Activated B cell treated with CpG ODN at 0.5 μM for 24 hours (primary cell): Measurements from ENCODE around the gene DMRT1. TPM values are rescaled to one million over a fixed set of nuclear protein-coding genes. Genes with fewer than 3 reads are reported as not detected.
"Not testable (repeated sequence)": the region's sequence is repeated elsewhere in the genome, so short reads cannot be mapped to it uniquely, and the experiment has no call there.

Experiments
- ATAC-seq: fragments of 200-7000 bp; cut with Tn5 transposase; one replicate; pipeline ENCODE4 v1.10.0; 2021; ENCODE audit warnings: low read depth, mild to moderate bottlenecking, moderate library complexity
- CTCF ChIA-PET: fragments of 350-600 bp; sonication (Branson Sonifier 250); formaldehyde crosslinking; loops from one replicate; lab custom pipeline; 2021; ENCODE audit warnings: antibody characterized with exemption; lab: Charles Lee
- POLR2A ChIA-PET: fragments of 350-600 bp; sonication (Branson Sonifier 250); formaldehyde crosslinking; loops from one replicate; lab custom pipeline; 2021; ENCODE audit warnings: antibody characterized with exemption; lab: Charles Lee
- DNase-seq: peaks from one replicate; pipeline ENCODE4 v3.0.0; 2022
- H3K27ac Mint-ChIP-seq: one replicate; pipeline ENCODE4 v1.8.0; 2020; ENCODE audit warnings: mixed read lengths
- H3K27me3 Mint-ChIP-seq: one replicate; pipeline ENCODE4 v1.8.0; 2021; ENCODE audit warnings: mixed read lengths
- H3K36me3 Mint-ChIP-seq: one replicate; pipeline ENCODE4 v1.8.0; 2021; ENCODE audit warnings: low read depth, mixed read lengths
- H3K4me1 Mint-ChIP-seq: one replicate; pipeline ENCODE4 v1.8.0; 2021; ENCODE audit warnings: mixed read lengths
- H3K4me3 Mint-ChIP-seq: one replicate; pipeline ENCODE4 v1.8.0; 2020; ENCODE audit warnings: mild to moderate bottlenecking, mixed read lengths
- H3K9me3 Mint-ChIP-seq: one replicate; pipeline ENCODE4 v1.8.0; 2020; ENCODE audit warnings: mixed read lengths
- intact Hi-C: fragments of 100-400 bp; cut with micrococcal nuclease; formaldehyde crosslinking; loops from one replicate; pipeline ENCODE4 v1.15.1; 2024
- total RNA-seq: library from RNA; stranded (reverse); gene quantifications from 2 replicates; pipeline ENCODE4 v1.2.3, GENCODE V29; 2022
- TF ChIP-seq, protein P1 (sequence below): fragments of 200-600 bp; IDR thresholded peaks from one replicate; pipeline ENCODE4 v1.8.0; 2022; ENCODE audit warnings: antibody characterized with exemption, mild to moderate bottlenecking

The DMRT1 gene
- total RNA-seq, 1 donor from 2014 or later = not detected

DNA sequence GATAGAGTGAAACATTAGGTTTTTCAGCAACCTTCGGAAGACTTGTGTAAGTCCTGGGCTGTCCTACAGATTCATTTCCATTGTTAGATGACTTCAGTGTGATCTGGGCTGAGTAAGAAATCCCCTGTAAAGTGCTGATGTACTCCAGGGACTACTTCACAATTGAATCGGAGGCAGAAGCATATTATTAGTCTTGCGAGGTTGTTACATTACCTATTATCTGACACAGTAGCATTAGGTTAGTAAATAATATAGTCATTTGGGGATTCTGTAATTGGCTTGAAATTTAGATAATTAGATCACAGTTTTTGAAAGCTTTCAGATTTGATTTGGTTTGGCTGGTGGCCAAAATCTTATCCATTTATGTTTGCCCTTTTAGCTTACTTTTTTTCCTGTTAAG is 62.4 kb downstream of the DMRT1 start:
- no peak overlapping the region for H3K27ac Mint-ChIP-seq
- H3K4me3 Mint-ChIP-seq = no peak overlapping the region
- peaks cover 10% of the 10 kb centered on the region for H3K4me1 Mint-ChIP-seq
- DNase-seq = no peak
- peaks cover 36% of the 10 kb centered on the region for H3K27me3 Mint-ChIP-seq
- ChIA-PET POLR2A (no interaction called here), CTCF (no interaction called here)
- H3K36me3 Mint-ChIP-seq = no peaks in the 10 kb centered on the region
- intact Hi-C loops = no loop called here
- TF ChIP-seq, protein P1, sequence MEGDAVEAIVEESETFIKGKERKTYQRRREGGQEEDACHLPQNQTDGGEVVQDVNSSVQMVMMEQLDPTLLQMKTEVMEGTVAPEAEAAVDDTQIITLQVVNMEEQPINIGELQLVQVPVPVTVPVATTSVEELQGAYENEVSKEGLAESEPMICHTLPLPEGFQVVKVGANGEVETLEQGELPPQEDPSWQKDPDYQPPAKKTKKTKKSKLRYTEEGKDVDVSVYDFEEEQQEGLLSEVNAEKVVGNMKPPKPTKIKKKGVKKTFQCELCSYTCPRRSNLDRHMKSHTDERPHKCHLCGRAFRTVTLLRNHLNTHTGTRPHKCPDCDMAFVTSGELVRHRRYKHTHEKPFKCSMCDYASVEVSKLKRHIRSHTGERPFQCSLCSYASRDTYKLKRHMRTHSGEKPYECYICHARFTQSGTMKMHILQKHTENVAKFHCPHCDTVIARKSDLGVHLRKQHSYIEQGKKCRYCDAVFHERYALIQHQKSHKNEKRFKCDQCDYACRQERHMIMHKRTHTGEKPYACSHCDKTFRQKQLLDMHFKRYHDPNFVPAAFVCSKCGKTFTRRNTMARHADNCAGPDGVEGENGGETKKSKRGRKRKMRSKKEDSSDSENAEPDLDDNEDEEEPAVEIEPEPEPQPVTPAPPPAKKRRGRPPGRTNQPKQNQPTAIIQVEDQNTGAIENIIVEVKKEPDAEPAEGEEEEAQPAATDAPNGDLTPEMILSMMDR = no peak
- ATAC-seq = no peak
- H3K9me3 Mint-ChIP-seq = no peaks in the 10 kb centered on the region

GRCh38 chr9:905906-906305 is 64.4 kb downstream of the DMRT1 start:
- Mint-ChIP-seq H3K36me3 (no peaks in the 10 kb centered on the region), H3K27ac (no peak overlapping the region), H3K27me3 (peaks cover 43% of the 10 kb centered on the region), H3K4me3 (no peak overlapping the region), H3K9me3 (no peaks in the 10 kb centered on the region), H3K4me1 (no peaks in the 10 kb centered on the region)
- TF ChIP-seq, protein P1 = no peak
- no peak for ATAC-seq
- no peak for DNase-seq
- ChIA-PET CTCF (no interaction called here), POLR2A (no interaction called here)
- intact Hi-C loops = no loop called here

DNA sequence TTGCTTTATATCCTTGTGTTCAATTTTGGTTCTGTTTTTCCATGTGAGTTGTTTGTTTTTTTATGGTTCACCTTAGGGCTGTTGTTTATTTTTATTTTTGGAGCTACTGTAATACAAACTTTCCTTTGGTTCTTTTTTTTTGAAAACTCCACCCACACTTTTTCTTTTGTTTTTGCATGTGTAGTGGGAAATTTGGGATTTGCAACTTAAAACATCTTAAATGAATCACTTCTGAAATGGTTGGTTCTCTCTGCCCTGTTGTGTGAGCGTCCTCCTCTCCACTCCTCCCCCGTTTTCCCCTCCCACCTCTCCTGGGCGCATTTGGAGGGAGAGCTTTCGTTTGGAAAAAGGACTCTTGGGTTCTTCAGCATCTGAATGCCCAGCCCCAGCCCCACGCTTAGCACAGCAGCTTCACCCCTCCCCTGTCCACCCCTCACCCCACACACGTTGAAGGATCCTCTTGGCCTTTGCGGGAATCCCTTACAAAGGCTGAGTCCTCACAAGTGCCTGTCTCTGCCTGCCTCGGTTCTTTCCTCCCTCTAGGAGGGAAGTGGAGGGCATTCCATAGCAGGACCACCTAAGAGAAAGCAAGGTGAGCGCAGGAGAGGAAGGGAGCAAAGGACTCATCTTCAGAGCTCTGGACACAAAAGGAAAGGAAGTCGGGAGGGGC is 67.2 kb downstream of the DMRT1 start:
- ChIA-PET POLR2A (no interaction called here), CTCF (interaction anchor here (1.0 kb wide), 1 partner anchor 22 kb away, joined by 3 read pairs; no protein-coding TSS in a partner anchor)
- Mint-ChIP-seq H3K4me1 (no peaks in the 10 kb centered on the region), H3K9me3 (no peaks in the 10 kb centered on the region), H3K36me3 (no peaks in the 10 kb centered on the region), H3K4me3 (no peak overlapping the region), H3K27ac (no peak overlapping the region), H3K27me3 (peaks cover 39% of the 10 kb centered on the region)
- TF ChIP-seq, protein P1 = no peak
- DNase-seq = no peak
- intact Hi-C loops = no loop called here
- ATAC-seq = no peak

DNA sequence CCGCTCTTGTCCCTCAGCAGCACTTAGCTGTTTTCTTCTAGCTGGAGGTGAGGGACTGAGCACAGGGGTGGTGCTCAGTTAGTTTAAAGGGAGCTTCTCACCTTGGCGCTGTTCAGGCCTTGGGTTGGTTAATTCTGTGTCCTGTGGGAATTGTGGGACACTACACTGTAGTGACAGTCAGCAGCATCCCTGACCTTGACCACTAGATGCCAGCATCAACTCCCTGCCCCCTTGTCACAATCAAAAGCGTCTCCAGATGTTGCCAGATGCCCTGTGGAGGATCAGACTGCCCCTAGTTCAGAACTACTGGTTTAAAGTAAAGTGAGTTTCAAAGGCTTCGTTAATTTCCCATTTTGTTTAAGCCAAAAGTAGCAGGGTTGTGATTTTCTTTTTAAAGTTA is 69.5 kb downstream of the DMRT1 start:
- Mint-ChIP-seq H3K4me3 (no peak overlapping the region), H3K9me3 (no peaks in the 10 kb centered on the region), H3K27me3 (peaks cover 32% of the 10 kb centered on the region), H3K4me1 (no peaks in the 10 kb centered on the region), H3K27ac (no peak overlapping the region), H3K36me3 (no peaks in the 10 kb centered on the region)
- ATAC-seq = no peak
- POLR2A ChIA-PET = no interaction called here
- TF ChIP-seq, protein P1 = no peak
- CTCF ChIA-PET = no interaction called here
- intact Hi-C loops = no loop called here
- no peak for DNase-seq

DNA sequence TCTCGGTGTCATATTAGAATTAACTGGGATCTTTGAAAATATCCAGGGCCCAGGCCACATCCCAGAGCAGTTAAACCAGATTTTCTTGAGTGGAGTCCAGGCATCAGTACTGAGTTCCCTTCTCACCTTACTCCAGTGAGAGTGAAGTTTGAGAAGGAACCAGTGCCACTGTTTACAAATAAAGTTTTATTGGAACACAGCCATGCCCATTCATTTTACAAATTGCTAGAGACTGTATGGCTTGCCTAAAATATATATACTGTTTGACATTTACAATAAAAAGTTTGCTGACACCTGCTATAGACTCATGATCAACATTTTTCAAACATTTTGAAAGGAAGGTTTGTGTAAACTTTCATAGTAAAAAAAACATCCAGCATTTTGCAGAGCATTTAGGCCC is 71.3 kb downstream of the DMRT1 start:
- POLR2A ChIA-PET = no interaction called here
- ATAC-seq (no peak), DNase-seq (no peak)
- H3K4me3 Mint-ChIP-seq = no peak overlapping the region
- CTCF ChIA-PET = no interaction called here
- H3K36me3 Mint-ChIP-seq = no peaks in the 10 kb centered on the region
- H3K27me3 Mint-ChIP-seq = peaks cover 25% of the 10 kb centered on the region
- no peaks in the 10 kb centered on the region for H3K4me1 Mint-ChIP-seq
- intact Hi-C loops = no loop called here
- TF ChIP-seq, protein P1 = no peak
- no peaks in the 10 kb centered on the region for H3K9me3 Mint-ChIP-seq
- H3K27ac Mint-ChIP-seq = no peak overlapping the region

DNA sequence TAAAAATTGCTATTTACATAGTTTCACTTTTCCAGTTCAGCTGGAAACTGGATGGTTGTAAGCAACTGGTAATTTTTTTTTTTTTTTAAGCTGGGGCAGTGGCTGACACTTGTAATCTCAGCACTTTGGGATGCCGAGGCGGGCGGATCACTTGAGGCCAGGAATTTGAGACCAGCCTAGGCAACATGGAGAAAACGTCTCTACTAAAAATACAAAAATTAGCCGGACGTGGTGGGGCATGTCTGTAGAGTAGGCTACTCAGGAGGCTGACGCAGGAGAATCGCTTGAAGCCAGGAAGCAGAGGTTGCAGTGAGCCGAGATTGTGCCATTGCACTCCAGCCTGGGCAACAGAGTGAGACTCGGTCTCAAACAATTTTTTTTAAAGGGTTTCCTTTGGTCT is 72.0 kb downstream of the DMRT1 start:
- H3K27me3 Mint-ChIP-seq = peaks cover 21% of the 10 kb centered on the region
- H3K4me3 Mint-ChIP-seq, H3K4me1 Mint-ChIP-seq, H3K36me3 Mint-ChIP-seq, H3K27ac Mint-ChIP-seq, CTCF ChIA-PET, intact Hi-C loops, H3K9me3 Mint-ChIP-seq, POLR2A ChIA-PET, ATAC-seq, DNase-seq: not testable (repeated sequence)
